HG03095 (cell line): Measurements from ENCODE around the gene GJD3.
"Not testable (repeated sequence)": the region's sequence is repeated elsewhere in the genome, so short reads cannot be mapped to it uniquely, and the experiment has no call there.

ENCODE experiments used
- ATAC-seq: cut with Tn5 transposase; IDR thresholded peaks from one replicate; pipeline ENCODE4 v1.9.1; 2021; ENCODE audit warnings: moderate library complexity; ENCODE audit not compliant: unreplicated experiment

GJD3 gene

GRCh38 chr17:40364121-40364861, at the start of gene GJD3:
Gene GJD3, minus strand, starts transcription at chr17:40364737. Its CDS starts 922 bp downstream, at chr17:40363815.
- no peak for ATAC-seq

- ATAC-seq, result not testable (repeated sequence)
Measured at GRCh38 chr17:40414312-40414711, 49.8 kb upstream of the GJD3 start.

GRCh38 chr17:40412880-40413279, 48.3 kb upstream of the GJD3 start:
- ATAC-seq, result no peak

- no peak for ATAC-seq
Measured at GRCh38 chr17:40411821-40412220, 47.3 kb upstream of the GJD3 start.

GRCh38 chr17:40410082-40410481, 45.5 kb upstream of the GJD3 start:
- ATAC-seq, result no peak

- not testable (repeated sequence) for ATAC-seq
Measured at GRCh38 chr17:40409540-40409939, 45.0 kb upstream of the GJD3 start.

GRCh38 chr17:40407460-40407859, 42.9 kb upstream of the GJD3 start:
- no peak for ATAC-seq

GRCh38 chr17:40404003-40404402, 39.5 kb upstream of the GJD3 start:
- no peak for ATAC-seq

- ATAC-seq, result no peak
Measured at GRCh38 chr17:40402668-40403067, 38.1 kb upstream of the GJD3 start.

GRCh38 chr17:40399185-40399584, 34.6 kb upstream of the GJD3 start:
- ATAC-seq, result no peak

- not testable (repeated sequence) for ATAC-seq
Measured at GRCh38 chr17:40386555-40386954, 22.0 kb upstream of the GJD3 start.

GRCh38 chr17:40382251-40382650, 17.7 kb upstream of the GJD3 start:
- no peak for ATAC-seq

GRCh38 chr17:40378966-40379365, 14.4 kb upstream of the GJD3 start:
- ATAC-seq, result no peak

- no peak for ATAC-seq
Measured at GRCh38 chr17:40377832-40378231, 13.3 kb upstream of the GJD3 start.

- not testable (repeated sequence) for ATAC-seq
Measured at GRCh38 chr17:40376541-40376940, 12.0 kb upstream of the GJD3 start.

GRCh38 chr17:40375786-40376185, 11.2 kb upstream of the GJD3 start:
- ATAC-seq, result not testable (repeated sequence)

- no peak for ATAC-seq
Measured at GRCh38 chr17:40374821-40375498, 10.4 kb upstream of the GJD3 start.

- ATAC-seq, result no peak
Measured at GRCh38 chr17:40373999-40374398, 9.5 kb upstream of the GJD3 start.

- ATAC-seq, result no peak
Measured at GRCh38 chr17:40373324-40373723, 8.8 kb upstream of the GJD3 start.

GRCh38 chr17:40372644-40373043, 8.1 kb upstream of the GJD3 start:
- ATAC-seq, result not testable (repeated sequence)

GRCh38 chr17:40372031-40372430, 7.5 kb upstream of the GJD3 start:
- ATAC-seq, result no peak

GRCh38 chr17:40371261-40371929, 6.9 kb upstream of the GJD3 start:
- no peak for ATAC-seq
